RWPE2 (cell line): Measurements from ENCODE around the gene PITPNC1.
"Not testable (repeated sequence)": the region's sequence is repeated elsewhere in the genome, so short reads cannot be mapped to it uniquely, and the experiment has no call there.

ENCODE experiments used
- ATAC-seq: fragments of 200-7000 bp; cut with Tn5 transposase; 3 replicates; pipeline ENCODE4 v1.9.1; 2021; ENCODE audit warnings: low read depth
- DNase-seq: peaks from one replicate; pipeline ENCODE4 v3.0.0-alpha.2; 2020; ENCODE audit warnings: low spot score
- H3K27ac ChIP-seq: fragments of 450-650 bp; 2 replicates; pipeline ENCODE4 v1.5.1; 2017; ENCODE audit warnings: mild to moderate bottlenecking; ENCODE audit not compliant: poor library complexity, severe bottlenecking
- H3K27me3 ChIP-seq: fragments of 250-450 bp; sonication (Bioruptor Pico); 2 replicates; pipeline ENCODE4 v1.5.1; 2021; ENCODE audit warnings: mild to moderate bottlenecking, moderate library complexity; ENCODE audit not compliant: insufficient read depth, poor library complexity, severe bottlenecking
- H3K36me3 ChIP-seq: fragments of 250-450 bp; sonication (Bioruptor Pico); 2 replicates; pipeline ENCODE4 v1.5.1; 2020; ENCODE audit warnings: low read depth, mild to moderate bottlenecking, moderate library complexity
- H3K4me1 ChIP-seq: fragments of 250-450 bp; sonication (Bioruptor Pico); 2 replicates; pipeline ENCODE4 v1.5.1; 2021; ENCODE audit warnings: mild to moderate bottlenecking, moderate library complexity; ENCODE audit not compliant: insufficient read depth, poor library complexity, severe bottlenecking
- H3K4me3 ChIP-seq: fragments of 250-450 bp; sonication (Bioruptor Pico); 2 replicates; pipeline ENCODE4 v1.5.1; 2021; ENCODE audit warnings: mild to moderate bottlenecking, moderate library complexity; ENCODE audit not compliant: severe bottlenecking
- H3K9me3 ChIP-seq: fragments of 250-450 bp; sonication (Bioruptor Pico); 2 replicates; pipeline ENCODE4 v1.5.1; 2021; ENCODE audit warnings: mild to moderate bottlenecking, moderate library complexity; ENCODE audit not compliant: severe bottlenecking
- CTCF ChIP-seq: fragments of 450-650 bp; IDR thresholded peaks from one replicate; pipeline ENCODE4 v1.5.1; 2017; ENCODE audit warnings: mild to moderate bottlenecking, moderate library complexity; ENCODE audit not compliant: poor library complexity, severe bottlenecking

PITPNC1 gene

DNA sequence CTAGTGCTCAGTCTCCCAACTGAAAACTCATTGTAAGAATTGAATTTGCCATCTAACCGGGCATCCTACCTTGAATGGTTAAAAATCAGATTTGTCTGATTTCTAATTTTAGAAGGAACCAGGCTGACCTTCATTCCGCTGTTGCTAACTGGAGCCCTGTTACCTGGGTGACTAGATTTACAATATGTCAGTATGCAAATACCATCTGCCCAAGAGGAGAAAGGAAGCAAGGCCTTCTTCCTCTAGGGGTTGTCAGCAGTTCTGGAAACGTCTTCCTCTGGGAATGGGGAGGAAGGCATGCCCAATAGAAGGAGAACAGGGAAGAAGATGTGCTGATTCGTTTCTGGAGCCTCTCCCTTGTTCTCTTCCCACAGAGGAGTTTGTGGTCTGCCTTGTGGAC lies 137.9 kb downstream of the PITPNC1 start:
- Histone ChIP-seq H3K27ac (no peak overlapping the region), H3K4me1 (no peaks in the 10 kb centered on the region), H3K4me3 (no peak overlapping the region), H3K9me3 (no peaks in the 10 kb centered on the region), H3K27me3 (no peaks in the 10 kb centered on the region), H3K36me3 (no peaks in the 10 kb centered on the region)
- ATAC-seq, result no peak
- no peak for TF ChIP-seq CTCF
- DNase-seq, result no peak

DNA sequence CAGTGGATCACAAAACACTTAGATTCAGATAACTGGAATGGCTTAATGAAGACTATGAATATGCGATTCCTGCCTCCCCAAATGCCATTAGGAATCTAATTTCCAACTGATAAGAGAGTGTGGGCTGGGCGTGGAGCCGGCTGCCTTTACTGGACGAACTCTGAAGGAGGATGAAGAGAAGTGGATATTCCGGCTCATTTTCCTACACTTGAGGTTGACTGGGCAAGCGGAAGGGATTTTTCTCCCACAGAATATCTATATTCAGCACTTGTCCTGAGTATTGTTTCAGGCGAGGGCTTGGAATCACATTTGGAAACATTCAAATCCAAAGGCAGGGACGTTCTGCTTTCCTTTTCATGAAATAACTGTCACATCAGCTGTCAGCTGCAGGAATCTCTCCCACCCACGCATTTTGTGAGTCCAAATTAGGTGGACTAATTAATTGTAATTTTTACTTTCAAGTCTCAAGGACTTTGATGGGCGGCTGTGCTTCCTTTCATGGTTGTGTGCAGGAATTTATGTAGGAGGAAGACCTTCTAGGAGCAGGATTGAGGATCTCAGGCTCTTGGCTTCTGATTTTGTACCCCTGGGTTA lies 138.5 kb downstream of the PITPNC1 start:
- H3K27ac ChIP-seq, result no peak overlapping the region
- ATAC-seq (no peak), DNase-seq (no peak)
- TF ChIP-seq CTCF, result no peak
- H3K4me3 ChIP-seq, result no peak overlapping the region
- no peaks in the 10 kb centered on the region for H3K9me3 ChIP-seq
- H3K36me3 ChIP-seq, result no peaks in the 10 kb centered on the region
- H3K4me1 ChIP-seq, result no peaks in the 10 kb centered on the region
- no peaks in the 10 kb centered on the region for H3K27me3 ChIP-seq

GRCh38 chr17:67516571-67516970 lies 139.5 kb downstream of the PITPNC1 start:
- not testable (repeated sequence) for H3K4me3 ChIP-seq, H3K27me3 ChIP-seq, H3K27ac ChIP-seq, H3K4me1 ChIP-seq, H3K36me3 ChIP-seq, DNase-seq, ATAC-seq, H3K9me3 ChIP-seq

DNA sequence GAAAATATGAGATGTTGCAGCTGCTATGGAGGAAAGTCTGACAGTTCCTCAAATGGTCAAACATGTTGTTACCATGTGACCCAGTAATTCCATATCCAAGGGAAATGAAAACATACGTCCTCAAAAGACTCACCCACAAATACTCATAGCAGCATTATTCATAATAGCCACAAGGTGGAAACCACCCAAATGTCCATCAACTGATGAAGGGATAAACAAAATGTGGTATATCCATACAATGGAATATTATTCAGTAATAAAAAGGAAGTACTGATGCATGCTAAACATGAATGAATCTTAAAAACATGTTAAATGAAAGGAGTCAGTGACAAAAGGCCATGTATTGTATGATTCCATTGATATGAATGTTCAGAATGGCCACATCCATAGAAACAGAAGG lies 140.2 kb downstream of the PITPNC1 start:
- Histone ChIP-seq H3K9me3 (no peaks in the 10 kb centered on the region), H3K4me3 (no peak overlapping the region), H3K4me1 (no peaks in the 10 kb centered on the region), H3K36me3 (no peaks in the 10 kb centered on the region), H3K27me3 (no peaks in the 10 kb centered on the region), H3K27ac (no peak overlapping the region)
- no peak for TF ChIP-seq CTCF
- ATAC-seq (no peak), DNase-seq (no peak)

DNA sequence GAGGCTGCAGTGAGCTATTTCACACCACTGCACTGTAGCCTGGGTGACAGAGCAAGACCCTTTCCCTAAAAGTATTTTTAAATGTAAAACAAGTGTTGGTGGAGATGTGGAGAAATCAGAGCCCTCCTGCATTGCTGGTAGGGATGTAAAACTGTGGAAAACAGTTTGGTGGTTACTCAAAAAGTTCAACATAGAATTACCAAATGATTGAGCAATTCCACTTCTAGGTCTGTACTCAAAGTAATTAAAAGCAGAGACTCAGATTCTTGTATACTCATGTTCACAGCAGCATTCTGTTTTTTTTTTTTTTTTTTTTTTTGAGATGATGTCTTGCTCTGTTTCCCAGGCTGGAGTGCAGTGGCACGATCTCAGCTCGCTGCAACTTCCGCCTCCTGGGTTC lies 141.8 kb downstream of the PITPNC1 start:
- no peak for ATAC-seq
- Histone ChIP-seq H3K4me3 (no peak overlapping the region), H3K4me1 (no peaks in the 10 kb centered on the region), H3K27ac (no peak overlapping the region), H3K27me3 (no peaks in the 10 kb centered on the region), H3K36me3 (no peaks in the 10 kb centered on the region), H3K9me3 (no peaks in the 10 kb centered on the region)
- TF ChIP-seq CTCF, result no peak
- no peak for DNase-seq
